Parathyroid adenoma (tissue), 2 donors: ENCODE results near the gene DLG2.

Experiments
- H2AFZ ChIP-seq: fragments of 300-600 bp; sonication (generic); one replicate; pipeline ENCODE4 v1.7.0; 2017; ENCODE audit warnings: antibody characterized with exemption, mild to moderate bottlenecking
- H3K27ac ChIP-seq: fragments of 300-600 bp; sonication (generic); one replicate; pipeline ENCODE4 v1.7.0; 2017
- H3K27me3 ChIP-seq: fragments of 300-600 bp; sonication (generic); one replicate; pipeline ENCODE4 v1.7.0; 2017; ENCODE audit warnings: low read length; ENCODE audit not compliant: control insufficient read depth, insufficient read depth
- H3K36me3 ChIP-seq: fragments of 300-600 bp; sonication (generic); one replicate; pipeline ENCODE4 v1.7.0; 2017; ENCODE audit warnings: low read length; ENCODE audit not compliant: control insufficient read depth, insufficient read depth
- H3K4me1 ChIP-seq: fragments of 300-600 bp; sonication (generic); one replicate; pipeline ENCODE4 v1.7.0; 2017; ENCODE audit warnings: control low read depth
- H3K4me2 ChIP-seq: fragments of 300-600 bp; sonication (generic); one replicate; pipeline ENCODE4 v1.7.0; 2017; ENCODE audit warnings: low read length
- H3K4me3 ChIP-seq: fragments of 300-600 bp; sonication (generic); one replicate; pipeline ENCODE4 v1.7.0; 2017; ENCODE audit warnings: low read depth, low read length
- H3K79me2 ChIP-seq: fragments of 300-600 bp; sonication (generic); one replicate; pipeline ENCODE4 v1.7.0; 2017; ENCODE audit warnings: control low read depth
- H3K9ac ChIP-seq: fragments of 300-600 bp; sonication (generic); one replicate; pipeline ENCODE4 v1.7.0; 2017; ENCODE audit warnings: mild to moderate bottlenecking
- H3K9me3 ChIP-seq: fragments of 300-600 bp; sonication (generic); one replicate; pipeline ENCODE4 v1.7.0; 2017; ENCODE audit warnings: low read length; ENCODE audit not compliant: control insufficient read depth
- CTCF ChIP-seq: fragments of 300-600 bp; sonication (generic); IDR thresholded peaks from one replicate; pipeline ENCODE4 v1.7.0; 2017; ENCODE audit warnings: antibody characterized with exemption, mild to moderate bottlenecking
- donor health status: primary hyperparathyroidism.

DLG2 gene

GRCh38 chr11:84558085-84558905 is 1068.8 kb downstream of the DLG2 start:
- Histone ChIP-seq H3K4me2 (no peak overlapping the region), H3K9ac (no peak overlapping the region), H3K9me3 (no peaks in the 10 kb centered on the region), H2AFZ (no peak overlapping the region), H3K4me3 (no peak overlapping the region), H3K4me1 (no peaks in the 10 kb centered on the region), H3K36me3 (no peaks in the 10 kb centered on the region), H3K79me2 (no peaks in the 10 kb centered on the region), H3K27ac (no peak overlapping the region), H3K27me3 (no peaks in the 10 kb centered on the region)
- TF ChIP-seq CTCF = peak; percentile 53

GRCh38 chr11:84552791-84553190 is 1074.4 kb downstream of the DLG2 start:
- Histone ChIP-seq H3K9me3 (no peaks in the 10 kb centered on the region), H3K9ac (no peak overlapping the region), H2AFZ (no peak overlapping the region), H3K27me3 (no peaks in the 10 kb centered on the region), H3K79me2 (no peaks in the 10 kb centered on the region), H3K4me2 (no peak overlapping the region), H3K4me1 (no peaks in the 10 kb centered on the region), H3K36me3 (no peaks in the 10 kb centered on the region), H3K4me3 (no peak overlapping the region), H3K27ac (no peak overlapping the region)
- TF ChIP-seq CTCF = no peak

GRCh38 chr11:84549217-84549616 is 1077.9 kb downstream of the DLG2 start:
- H3K27me3 ChIP-seq = no peaks in the 10 kb centered on the region
- no peak overlapping the region for H3K4me3 ChIP-seq
- H3K9me3 ChIP-seq = no peaks in the 10 kb centered on the region
- H2AFZ ChIP-seq = no peak overlapping the region
- no peaks in the 10 kb centered on the region for H3K79me2 ChIP-seq
- H3K27ac ChIP-seq = no peak overlapping the region
- H3K36me3 ChIP-seq = no peaks in the 10 kb centered on the region
- no peaks in the 10 kb centered on the region for H3K4me1 ChIP-seq
- no peak for TF ChIP-seq CTCF
- H3K4me2 ChIP-seq = no peak overlapping the region
- H3K9ac ChIP-seq = no peak overlapping the region

- H3K27me3 ChIP-seq = no peaks in the 10 kb centered on the region
- H3K4me1 ChIP-seq = no peaks in the 10 kb centered on the region
- H3K79me2 ChIP-seq = no peaks in the 10 kb centered on the region
- no peak overlapping the region for H3K4me2 ChIP-seq
- no peak overlapping the region for H3K27ac ChIP-seq
- no peaks in the 10 kb centered on the region for H3K36me3 ChIP-seq
- H3K9me3 ChIP-seq = no peaks in the 10 kb centered on the region
- no peak overlapping the region for H3K4me3 ChIP-seq
- H2AFZ ChIP-seq = no peak overlapping the region
- H3K9ac ChIP-seq = no peak overlapping the region
- TF ChIP-seq CTCF = no peak
Observed at GRCh38 chr11:84544566-84544965, 1082.6 kb downstream of the DLG2 start.
